DOHH2 (cell line): ENCODE measurements around the gene MLH3.

Experiments used
- CTCF ChIP-seq: fragments of 200-600 bp; sonication (generic); IDR thresholded peaks from one replicate; pipeline ENCODE4 v1.5.1; 2014; ENCODE audit warnings: antibody characterized with exemption, mild to moderate bottlenecking, low read depth, low read length; ENCODE audit not compliant: poor library complexity, severe bottlenecking
- EZH2phosphoT487 ChIP-seq: fragments of 200-600 bp; sonication (generic); IDR thresholded peaks from 2 replicates; pipeline ENCODE4 v1.6.1; 2017; ENCODE audit warnings: borderline replicate concordance, mild to moderate bottlenecking, antibody characterized with exemption, low read length, moderate library complexity, mixed read lengths

- no peak for TF ChIP-seq CTCF
- no peak for TF ChIP-seq EZH2phosphoT487
Measured at GRCh38 chr14:75053396-75054291, 2.4 kb upstream of the MLH3 start.
